Measurements from ENCODE around the gene FHDC1.

FHDC1 gene

GRCh38 chr4:152981278-152981677, 45.2 kb downstream of the FHDC1 start:
- DNase-seq (ENCODE audit: low read depth in 2 of 2), result no peak

- DNase-seq (ENCODE audit: low read depth in 2 of 2), result no peak
Observed at GRCh38 chr4:152981842-152982241, 45.7 kb downstream of the FHDC1 start.

GRCh38 chr4:152983221-152983620, 47.1 kb downstream of the FHDC1 start:
- DNase-seq (ENCODE audit: low read depth in 2 of 2), result no peak

GRCh38 chr4:152983774-152984411, 47.8 kb downstream of the FHDC1 start:
- DNase-seq (ENCODE audit: low read depth in 2 of 2), result no peak

- DNase-seq (ENCODE audit: low read depth in 2 of 2), result no peak
Observed at GRCh38 chr4:152988721-152989553, 52.8 kb downstream of the FHDC1 start.

- DNase-seq (ENCODE audit: low read depth in 2 of 2), result no peak
Observed at GRCh38 chr4:152989554-152989970, 53.4 kb downstream of the FHDC1 start.

GRCh38 chr4:152990471-152991131, 54.5 kb downstream of the FHDC1 start:
- DNase-seq (ENCODE audit: low read depth in 2 of 2), result no peak

- no peak for DNase-seq (ENCODE audit: low read depth in 2 of 2)
Observed at GRCh38 chr4:152991398-152991797, 55.3 kb downstream of the FHDC1 start.

- no peak for DNase-seq (ENCODE audit: low read depth in 2 of 2)
Observed at GRCh38 chr4:152992027-152992426, 55.9 kb downstream of the FHDC1 start.

- DNase-seq (ENCODE audit: low read depth in 2 of 2), result no peak
Observed at GRCh38 chr4:152992466-152992865, 56.3 kb downstream of the FHDC1 start.

GRCh38 chr4:152994038-152994437, 57.9 kb downstream of the FHDC1 start:
- DNase-seq (ENCODE audit: low read depth in 2 of 2), result no peak

GRCh38 chr4:152996111-152996571, 60.0 kb downstream of the FHDC1 start:
- DNase-seq (ENCODE audit: low read depth in 2 of 2), result no peak

GRCh38 chr4:152996672-152997071, 60.5 kb downstream of the FHDC1 start:
- DNase-seq (ENCODE audit: low read depth in 2 of 2), result no peak

- no peak for DNase-seq (ENCODE audit: low read depth in 2 of 2)
Observed at GRCh38 chr4:152997288-152997687, 61.2 kb downstream of the FHDC1 start.

GRCh38 chr4:152997771-152998487, 61.8 kb downstream of the FHDC1 start:
- no peak for DNase-seq (ENCODE audit: low read depth in 2 of 2)

- DNase-seq (ENCODE audit: low read depth in 2 of 2), result no peak
Observed at GRCh38 chr4:152998861-152999260, 62.7 kb downstream of the FHDC1 start.

GRCh38 chr4:152999346-153000075, 63.4 kb downstream of the FHDC1 start:
- DNase-seq (ENCODE audit: low read depth in 2 of 2), result no peak

GRCh38 chr4:153000076-153000420, 63.9 kb downstream of the FHDC1 start:
- DNase-seq (ENCODE audit: low read depth in 2 of 2), result no peak

- no peak for DNase-seq (ENCODE audit: low read depth in 2 of 2)
Observed at GRCh38 chr4:153001626-153002025, 65.5 kb downstream of the FHDC1 start.

GRCh38 chr4:153002110-153002509, 66.0 kb downstream of the FHDC1 start:
- no peak for DNase-seq (ENCODE audit: low read depth in 2 of 2)

- no peak for DNase-seq (ENCODE audit: low read depth in 2 of 2)
Observed at GRCh38 chr4:153004081-153004850, 68.1 kb downstream of the FHDC1 start.
